ENCODE results near the gene SLC49A3. TPM values are rescaled to one million over a fixed set of nuclear protein-coding genes. Genes with fewer than 3 reads are reported as not detected.
A peak's percentile ranks its signal among the peaks of the same experiment; 100 is the strongest.

Gene SLC49A3
- total and polyA plus RNA-seq, 2 of the 13 experiments (the other 11 are each of a cell fraction or from before 2014, with no cell fraction given): 0.07 to 0.17 TPM

DNA sequence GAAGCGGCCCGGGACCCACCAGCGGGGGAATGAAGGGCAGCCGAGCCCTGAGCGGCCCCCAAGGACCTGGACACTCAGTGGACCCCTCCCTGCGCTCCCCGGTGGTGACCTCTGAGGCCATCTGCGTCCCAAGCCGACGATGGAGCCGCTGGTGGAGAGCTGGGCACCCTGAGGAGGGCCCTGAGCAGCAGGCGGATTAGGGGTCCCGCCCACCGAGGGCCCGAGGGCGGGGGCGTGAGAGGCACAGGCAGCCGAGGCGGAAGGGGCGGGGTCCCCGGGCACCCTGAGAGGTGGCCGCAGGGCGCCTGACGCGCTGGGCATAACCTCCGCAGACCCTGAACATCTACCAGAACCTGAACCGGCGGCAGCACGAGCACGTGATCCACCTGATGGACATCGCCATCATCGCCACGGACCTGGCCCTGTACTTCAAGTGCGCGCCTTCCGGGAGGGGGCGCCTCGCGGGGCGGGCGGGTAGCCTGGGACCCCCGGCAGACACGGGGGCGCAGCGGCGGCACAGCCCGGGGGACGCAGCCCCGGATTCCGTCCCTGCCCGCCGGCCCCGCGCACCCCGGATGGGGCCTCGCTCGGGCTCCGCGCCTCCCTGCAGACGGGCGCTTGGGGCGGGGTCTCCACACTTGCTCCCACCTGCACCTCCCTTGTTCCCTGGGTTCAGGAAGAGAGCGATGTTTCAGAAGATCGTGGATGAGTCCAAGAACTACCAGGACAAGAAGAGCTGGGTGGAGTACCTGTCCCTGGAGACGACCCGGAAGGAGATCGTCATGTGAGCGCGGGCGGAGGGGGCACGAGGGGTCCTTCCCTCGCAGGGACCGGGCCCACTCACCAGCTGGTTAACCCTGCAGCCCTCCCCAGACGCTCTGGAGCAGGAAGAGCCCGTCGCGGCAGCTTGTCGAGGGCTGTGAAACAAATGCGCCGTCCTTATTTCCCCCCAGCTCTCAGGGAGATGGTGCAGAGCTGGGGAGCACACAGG lies 25.2 kb downstream of the SLC49A3 start (continued):
- TF ChIP-seq KLF12 (CRISPR knock-in tag; IDR thresholded peaks at IDR 0.05; ENCODE audit: borderline replicate concordance) (no peak), KLF6 (CRISPR knock-in tag; IDR thresholded peaks at IDR 0.05) (no peak), ZNF879 (CRISPR knock-in tag; IDR thresholded peaks at IDR 0.05) (no peak), EHMT2 (IDR thresholded peaks at IDR 0.05; ENCODE audit: borderline replicate concordance, low read depth, low read length) (no peak), HMGXB4 (CRISPR knock-in tag; IDR thresholded peaks at IDR 0.05; ENCODE audit: borderline replicate concordance in 1 of 2, low read depth in 1 of 2) (peak in 1 of 2 experiments; percentile 19; a peak in 1 of 4 replicates), ZNF12 (CRISPR knock-in tag; IDR thresholded peaks at IDR 0.05) (no peak), ZNF549 (CRISPR knock-in tag; IDR thresholded peaks at IDR 0.05) (no peak), KDM1A (CRISPR knock-in tag; IDR thresholded peaks at IDR 0.05) (no peak), SP1 (IDR thresholded peaks at IDR 0.05) (no peak), SP1 (CRISPR knock-in tag; IDR thresholded peaks at IDR 0.05) (no peak), RCOR2 (CRISPR knock-in tag; IDR thresholded peaks at IDR 0.05) (no peak), ZNF235 (CRISPR knock-in tag; IDR thresholded peaks at IDR 0.05; ENCODE audit: borderline replicate concordance) (no peak), SMAD9 (CRISPR knock-in tag; IDR thresholded peaks at IDR 0.05) (no peak), ZSCAN30 (CRISPR knock-in tag; IDR thresholded peaks at IDR 0.05) (no peak), TARDBP (CRISPR knock-in tag; IDR thresholded peaks at IDR 0.05) (no peak), MXI1 (IDR thresholded peaks at IDR 0.05; ENCODE audit: borderline replicate concordance, low read depth, low read length) (no peak), ZBTB2 (CRISPR knock-in tag; IDR thresholded peaks at IDR 0.05; ENCODE audit: low read depth) (0 out of 2 replicates have a peak, but pooled peaks have one; percentile 23), SRSF9 (IDR thresholded peaks at IDR 0.05; ENCODE audit: borderline replicate concordance, insufficient read depth, low read depth, low read length, poor library complexity, severe bottlenecking) (no peak), ZNF335 (CRISPR knock-in tag; IDR thresholded peaks at IDR 0.05) (peak; percentile 96), ARHGAP35 (CRISPR knock-in tag; IDR thresholded peaks at IDR 0.05; ENCODE audit: borderline replicate concordance) (no peak), U2AF2 (IDR thresholded peaks at IDR 0.05; ENCODE audit: low read depth, low read length) (no peak), TBL1XR1 (IDR thresholded peaks at IDR 0.05; ENCODE audit: borderline replicate concordance, low read length, partially characterized antibody) (no peak), RAD51 (IDR thresholded peaks at IDR 0.05; ENCODE audit: borderline replicate concordance) (no peak), ZNF501 (CRISPR knock-in tag; IDR thresholded peaks at IDR 0.05) (no peak), GABPB1 (CRISPR knock-in tag; IDR thresholded peaks at IDR 0.05) (peak; percentile 76), ZNF556 (CRISPR knock-in tag; IDR thresholded peaks at IDR 0.05; ENCODE audit: borderline replicate concordance) (no peak), MTF2 (CRISPR knock-in tag; IDR thresholded peaks at IDR 0.05; ENCODE audit: borderline replicate concordance) (no peak), ZC3H13 (CRISPR knock-in tag; IDR thresholded peaks at IDR 0.05) (no peak), ZNF468 (CRISPR knock-in tag; IDR thresholded peaks at IDR 0.05) (no peak)
